Activated naive CD8-positive, alpha-beta T cell treated with anti-CD3 and anti-CD28 coated beads for 36 hours (primary cell): ENCODE measurements around the gene ADCY9. TPM values are rescaled to one million over a fixed set of nuclear protein-coding genes. Genes with fewer than 3 reads are reported as not detected.
A peak's percentile ranks its signal among the peaks of the same experiment; 100 is the strongest.

Experiments used
- DNase-seq: peaks from one replicate; pipeline ENCODE4 v3.0.0; 2021
- H3K27ac Mint-ChIP-seq: one replicate; pipeline ENCODE4 v1.8.0; 2022; ENCODE audit warnings: mild to moderate bottlenecking, moderate library complexity, mixed read lengths
- H3K27me3 Mint-ChIP-seq: one replicate; pipeline ENCODE4 v1.8.0; 2022; ENCODE audit warnings: mild to moderate bottlenecking, mixed read lengths
- H3K36me3 Mint-ChIP-seq: one replicate; pipeline ENCODE4 v1.8.0; 2021; ENCODE audit warnings: mild to moderate bottlenecking, mixed read lengths
- H3K4me1 Mint-ChIP-seq: one replicate; pipeline ENCODE4 v1.8.0; 2021; ENCODE audit warnings: mixed read lengths
- H3K4me3 Mint-ChIP-seq: one replicate; pipeline ENCODE4 v1.8.0; 2022; ENCODE audit warnings: mild to moderate bottlenecking, moderate library complexity, mixed read lengths
- H3K9me3 Mint-ChIP-seq: one replicate; pipeline ENCODE4 v1.8.0; 2022; ENCODE audit warnings: mixed read lengths
- total RNA-seq, 2 experiments: library from RNA; stranded (reverse); gene quantifications; one replicate each; pipeline ENCODE4 v1.2.3, GENCODE V29; 2021

Gene ADCY9
- total RNA-seq, 2 experiments from 2014 or later, result 3.6 to 4.2 TPM

GRCh38 chr16:4091240-4092012, 24.8 kb downstream of the ADCY9 start:
- DNase-seq, result no peak
- Mint-ChIP-seq H3K4me1 (peaks cover 11% of the 10 kb centered on the region), H3K9me3 (no peaks in the 10 kb centered on the region), H3K36me3 (no peaks in the 10 kb centered on the region), H3K27ac (no peak overlapping the region), H3K27me3 (peaks cover 7% of the 10 kb centered on the region), H3K4me3 (no peak overlapping the region)

- Mint-ChIP-seq H3K27ac (no peak overlapping the region), H3K36me3 (no peaks in the 10 kb centered on the region), H3K4me1 (peaks cover 6% of the 10 kb centered on the region)
Measured at GRCh38 chr16:4090351-4090851, 25.8 kb downstream of the ADCY9 start.

GRCh38 chr16:4089811-4090301, 26.4 kb downstream of the ADCY9 start:
- peaks cover 6% of the 10 kb centered on the region for H3K4me1 Mint-ChIP-seq
- no peak for DNase-seq
- no peaks in the 10 kb centered on the region for H3K9me3 Mint-ChIP-seq
- H3K4me3 Mint-ChIP-seq, result no peak overlapping the region
- H3K27ac Mint-ChIP-seq, result no peak overlapping the region
- H3K27me3 Mint-ChIP-seq, result peaks cover 7% of the 10 kb centered on the region
- H3K36me3 Mint-ChIP-seq, result no peaks in the 10 kb centered on the region

More at GRCh38 chr16:4090351-4090851, 25.8 kb downstream of the ADCY9 start:
- Mint-ChIP-seq H3K9me3 (no peaks in the 10 kb centered on the region), H3K27me3 (peaks cover 7% of the 10 kb centered on the region), H3K4me3 (no peak overlapping the region)
- no peak for DNase-seq

- Mint-ChIP-seq H3K4me1 (peaks cover 6% of the 10 kb centered on the region), H3K9me3 (no peaks in the 10 kb centered on the region), H3K27me3 (peaks cover 7% of the 10 kb centered on the region), H3K4me3 (no peak overlapping the region), H3K36me3 (no peaks in the 10 kb centered on the region), H3K27ac (no peak overlapping the region)
- no peak for DNase-seq
Measured at GRCh38 chr16:4089251-4089810, 26.9 kb downstream of the ADCY9 start.

- DNase-seq, result no peak
- Mint-ChIP-seq H3K9me3 (no peaks in the 10 kb centered on the region), H3K4me3 (no peak overlapping the region), H3K36me3 (peaks cover 2% of the 10 kb centered on the region), H3K27me3 (peaks cover 7% of the 10 kb centered on the region), H3K4me1 (peaks cover 6% of the 10 kb centered on the region), H3K27ac (no peak overlapping the region)
Measured at GRCh38 chr16:4087990-4088577, 28.2 kb downstream of the ADCY9 start.

GRCh38 chr16:4087099-4087885, 28.9 kb downstream of the ADCY9 start:
- Mint-ChIP-seq H3K27ac (no peak overlapping the region), H3K36me3 (peaks cover 2% of the 10 kb centered on the region), H3K27me3 (peaks cover 7% of the 10 kb centered on the region), H3K4me3 (no peak overlapping the region), H3K9me3 (no peaks in the 10 kb centered on the region), H3K4me1 (peaks cover 13% of the 10 kb centered on the region)
- no peak for DNase-seq

GRCh38 chr16:4086153-4086552, 30.1 kb downstream of the ADCY9 start:
- DNase-seq, result no peak
- no peak overlapping the region for H3K4me3 Mint-ChIP-seq
- peaks cover 2% of the 10 kb centered on the region for H3K36me3 Mint-ChIP-seq
- peaks cover 24% of the 10 kb centered on the region for H3K4me1 Mint-ChIP-seq
- no peaks in the 10 kb centered on the region for H3K9me3 Mint-ChIP-seq
- H3K27ac Mint-ChIP-seq, result no peak overlapping the region
- peaks cover 5% of the 10 kb centered on the region for H3K27me3 Mint-ChIP-seq

- peaks cover 3% of the 10 kb centered on the region for H3K27me3 Mint-ChIP-seq
- H3K4me3 Mint-ChIP-seq, result no peak overlapping the region
- peaks cover 2% of the 10 kb centered on the region for H3K36me3 Mint-ChIP-seq
- no peaks in the 10 kb centered on the region for H3K9me3 Mint-ChIP-seq
- DNase-seq, result no peak
- no peak overlapping the region for H3K27ac Mint-ChIP-seq
- peaks cover 28% of the 10 kb centered on the region for H3K4me1 Mint-ChIP-seq
Measured at GRCh38 chr16:4085405-4085970, 30.8 kb downstream of the ADCY9 start.

GRCh38 chr16:4083347-4083870, 32.8 kb downstream of the ADCY9 start:
- H3K9me3 Mint-ChIP-seq, result no peaks in the 10 kb centered on the region
- DNase-seq, result no peak
- H3K4me1 Mint-ChIP-seq, result peaks cover 34% of the 10 kb centered on the region
- peaks cover 2% of the 10 kb centered on the region for H3K36me3 Mint-ChIP-seq
- H3K4me3 Mint-ChIP-seq, result no peak overlapping the region
- H3K27me3 Mint-ChIP-seq, result no peaks in the 10 kb centered on the region
- no peak overlapping the region for H3K27ac Mint-ChIP-seq

GRCh38 chr16:4082474-4083044, 33.7 kb downstream of the ADCY9 start:
- Mint-ChIP-seq H3K27me3 (no peaks in the 10 kb centered on the region), H3K36me3 (peaks cover 7% of the 10 kb centered on the region), H3K4me1 (peaks cover 39% of the 10 kb centered on the region), H3K27ac (no peak overlapping the region), H3K4me3 (no peak overlapping the region), H3K9me3 (peaks cover 2% of the 10 kb centered on the region)
- peak; percentile 22 for DNase-seq

- Mint-ChIP-seq H3K27me3 (no peaks in the 10 kb centered on the region), H3K4me1 (peaks cover 47% of the 10 kb centered on the region), H3K9me3 (peaks cover 2% of the 10 kb centered on the region), H3K36me3 (peaks cover 11% of the 10 kb centered on the region), H3K27ac (peak overlapping the region; percentile 72), H3K4me3 (peak overlapping the region; percentile 65)
- DNase-seq, result peak; percentile 67
Measured at GRCh38 chr16:4081521-4082021, 34.7 kb downstream of the ADCY9 start.

- no peak for DNase-seq
- Mint-ChIP-seq H3K4me3 (peak overlapping the region; percentile 65), H3K9me3 (peaks cover 2% of the 10 kb centered on the region), H3K27ac (peak overlapping the region; percentile 72), H3K4me1 (peaks cover 49% of the 10 kb centered on the region), H3K27me3 (no peaks in the 10 kb centered on the region), H3K36me3 (peaks cover 11% of the 10 kb centered on the region)
Measured at GRCh38 chr16:4081047-4081446, 35.2 kb downstream of the ADCY9 start.

- Mint-ChIP-seq H3K9me3 (peaks cover 2% of the 10 kb centered on the region), H3K36me3 (peaks cover 8% of the 10 kb centered on the region), H3K4me3 (peak overlapping the region; percentile 65), H3K27ac (peak overlapping the region; percentile 92), H3K4me1 (peaks cover 43% of the 10 kb centered on the region), H3K27me3 (no peaks in the 10 kb centered on the region)
- peak; percentile 28 for DNase-seq
Measured at GRCh38 chr16:4077174-4077649, 39.0 kb downstream of the ADCY9 start.

- no peaks in the 10 kb centered on the region for H3K27me3 Mint-ChIP-seq
- peaks cover 8% of the 10 kb centered on the region for H3K36me3 Mint-ChIP-seq
- H3K4me1 Mint-ChIP-seq, result peaks cover 27% of the 10 kb centered on the region
- peaks cover 2% of the 10 kb centered on the region for H3K9me3 Mint-ChIP-seq
- DNase-seq, result no peak
- no peak overlapping the region for H3K4me3 Mint-ChIP-seq
- H3K27ac Mint-ChIP-seq, result no peak overlapping the region
Measured at GRCh38 chr16:4075534-4075933, 40.7 kb downstream of the ADCY9 start.
